ENCODE measurements around the gene PTPRD.

Gene PTPRD

DNA sequence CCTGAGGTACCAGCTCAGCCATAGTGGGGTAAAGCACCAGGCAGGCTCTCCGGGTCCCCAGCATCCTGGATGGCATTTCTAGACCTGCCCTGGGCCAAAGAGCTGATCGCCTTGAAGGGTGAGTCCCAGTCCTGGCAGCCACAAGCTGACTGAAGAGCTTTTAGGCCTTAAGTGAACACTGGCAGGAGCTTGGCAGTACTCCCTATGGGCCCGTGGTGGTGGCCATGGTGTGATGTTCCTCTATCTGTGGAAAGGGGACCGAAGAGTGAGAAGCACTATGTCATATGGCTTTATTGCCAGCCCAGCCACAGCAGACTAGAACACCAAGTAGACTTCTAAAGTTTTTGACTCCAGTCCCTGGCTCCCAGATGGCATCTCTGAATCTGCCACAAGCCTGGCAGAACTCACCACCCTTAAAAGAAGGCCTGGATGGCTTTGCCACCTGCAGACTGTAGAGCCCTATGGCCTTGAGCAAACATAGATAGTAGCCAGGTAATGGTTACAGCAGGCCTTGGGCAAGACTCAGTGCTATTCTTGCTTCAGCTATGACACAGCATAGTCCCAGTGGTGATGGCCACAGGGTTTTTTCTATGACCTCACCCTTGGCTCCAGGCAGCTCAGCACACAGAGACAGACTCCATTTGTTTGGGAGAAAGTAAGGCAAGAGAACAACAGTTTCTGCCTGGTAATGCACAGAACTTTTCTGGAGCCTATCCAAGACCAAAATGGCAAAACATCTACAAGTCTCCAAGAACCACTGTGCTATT lies 2011.7 kb downstream of the PTPRD start:
- no peak for DNase-seq

DNA sequence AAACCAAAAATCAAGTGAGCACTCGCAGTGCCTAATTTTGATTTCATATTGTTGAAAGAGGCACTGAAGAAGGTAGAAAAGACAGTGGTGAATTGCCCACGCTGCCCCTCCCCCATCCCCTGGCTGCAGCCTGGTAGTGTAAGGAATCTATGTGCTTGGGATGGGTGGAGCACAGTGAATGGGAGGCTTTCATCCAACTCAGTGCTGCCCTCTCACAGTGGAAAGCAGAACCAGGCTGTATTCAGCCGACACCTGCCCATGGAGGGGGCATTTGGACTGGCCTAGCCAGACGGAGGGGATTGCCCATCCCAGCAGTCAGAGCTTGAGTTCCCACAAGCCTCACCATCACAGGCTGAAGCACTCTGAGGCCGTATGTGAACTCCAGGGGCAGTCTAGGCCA lies 2012.9 kb downstream of the PTPRD start:
- DNase-seq = no peak

DNA sequence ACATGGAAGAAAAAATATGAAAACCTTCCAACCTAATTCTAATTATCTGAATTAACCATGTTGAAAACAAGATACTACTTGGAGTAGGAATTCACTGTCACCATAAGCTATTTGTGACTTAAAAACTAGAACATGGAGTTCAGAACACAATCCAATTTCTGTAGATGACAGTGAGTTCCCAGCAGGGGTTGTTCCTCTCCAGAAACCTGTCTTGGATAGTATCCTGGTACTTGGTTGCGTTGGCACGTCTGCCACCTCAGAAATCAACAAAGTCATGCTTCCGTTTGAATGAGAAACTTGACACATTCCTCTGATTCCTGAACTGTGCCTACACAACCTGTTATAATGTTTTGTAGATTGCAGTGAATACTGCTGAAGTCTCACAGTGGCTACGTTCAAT lies 2023.3 kb downstream of the PTPRD start:
- DNase-seq = no peak

DNA sequence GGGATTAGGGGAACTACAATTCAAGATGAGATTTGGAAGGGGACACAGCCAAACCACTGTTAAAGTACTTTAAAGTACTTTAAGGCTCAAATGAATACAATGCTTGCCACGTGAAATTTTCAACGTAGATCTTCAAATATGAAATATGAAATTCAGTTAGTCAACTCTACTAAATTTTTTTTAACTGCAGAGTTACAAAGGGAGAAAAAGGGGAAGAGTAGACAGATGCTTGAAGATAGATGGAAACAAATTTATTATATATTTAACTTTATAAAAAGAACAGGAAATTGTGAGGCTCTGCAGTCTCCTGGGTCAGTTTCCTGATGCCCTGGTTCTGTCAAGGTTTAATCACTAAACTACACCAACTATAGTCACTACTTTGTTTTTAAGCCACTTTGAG lies 2027.8 kb downstream of the PTPRD start:
- no peak for DNase-seq

DNA sequence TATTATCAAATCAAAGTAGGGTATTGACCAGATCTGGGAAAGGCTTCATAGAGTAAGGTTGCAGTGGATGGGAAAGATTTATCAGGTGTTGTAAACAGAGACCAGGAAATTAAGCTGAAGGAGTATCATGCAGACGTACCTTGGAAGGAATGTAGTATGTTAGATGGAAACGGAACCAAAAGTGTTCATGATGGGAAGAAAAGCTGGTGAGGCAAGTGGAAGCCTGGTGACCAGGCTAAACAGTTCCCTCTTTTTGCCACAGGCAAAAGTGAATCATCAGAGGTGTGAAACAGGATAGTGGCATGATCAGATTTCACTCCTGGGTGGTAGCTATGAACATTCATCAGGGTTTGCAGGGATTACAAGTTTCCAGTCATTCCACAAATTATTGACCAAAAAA lies 2033.1 kb downstream of the PTPRD start:
- no peak for DNase-seq

DNA sequence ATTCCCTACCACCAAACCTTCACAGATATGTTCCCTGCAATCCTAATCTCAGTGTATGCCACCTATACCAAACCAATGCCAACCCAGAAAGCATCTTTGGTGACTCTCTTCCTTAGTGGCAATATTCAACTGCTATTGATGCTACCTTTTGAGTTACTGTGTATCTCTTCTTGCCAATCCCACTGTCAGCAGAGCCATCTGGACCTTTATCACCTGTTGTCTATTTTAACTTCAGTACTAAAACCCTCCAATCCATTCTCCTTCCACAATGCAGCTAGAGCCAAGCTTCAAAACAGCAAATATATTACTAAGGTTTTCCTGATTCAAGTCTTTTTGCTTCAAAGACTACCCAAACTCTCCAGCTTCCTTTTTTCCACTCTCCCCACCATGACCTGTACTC lies 2036.1 kb downstream of the PTPRD start:
- DNase-seq = no peak

DNA sequence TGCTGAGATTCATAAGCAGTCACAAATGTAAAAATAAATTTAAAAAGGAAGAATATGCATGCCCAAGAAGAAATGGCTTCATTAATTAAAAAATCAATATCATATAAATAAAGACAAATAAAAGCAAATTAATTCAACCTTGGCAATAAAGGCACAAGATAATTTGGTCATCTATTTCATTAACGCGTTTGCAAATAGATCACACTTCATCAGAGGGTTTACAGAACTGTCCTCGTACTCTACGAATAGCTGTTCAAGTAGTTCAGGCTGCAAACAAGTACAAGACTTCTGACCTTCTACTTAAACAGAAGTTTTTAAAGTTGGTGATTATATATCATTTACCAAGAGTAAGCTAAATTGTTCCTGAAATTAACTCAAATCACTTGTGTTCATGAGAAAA lies 2038.0 kb downstream of the PTPRD start:
- no peak for DNase-seq

DNA sequence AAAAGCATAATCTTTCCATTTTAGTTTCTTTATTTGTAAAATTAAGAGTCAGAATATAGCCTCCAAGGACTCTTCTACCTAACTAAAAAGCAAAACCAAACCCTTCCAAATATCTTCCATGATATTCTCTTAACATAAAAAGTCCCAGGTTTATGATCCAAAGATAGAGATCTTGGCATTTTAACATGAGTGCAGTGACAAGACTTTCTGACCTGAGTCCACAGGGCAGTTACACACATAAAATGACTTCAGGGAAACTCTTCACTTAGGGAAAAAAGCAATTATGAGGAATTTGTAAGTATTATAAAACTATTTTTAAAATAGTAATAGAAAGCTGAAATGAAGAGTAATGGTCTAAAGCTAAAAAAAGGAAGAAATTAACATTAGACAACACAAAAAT lies 2040.6 kb downstream of the PTPRD start:
- DNase-seq = no peak

DNA sequence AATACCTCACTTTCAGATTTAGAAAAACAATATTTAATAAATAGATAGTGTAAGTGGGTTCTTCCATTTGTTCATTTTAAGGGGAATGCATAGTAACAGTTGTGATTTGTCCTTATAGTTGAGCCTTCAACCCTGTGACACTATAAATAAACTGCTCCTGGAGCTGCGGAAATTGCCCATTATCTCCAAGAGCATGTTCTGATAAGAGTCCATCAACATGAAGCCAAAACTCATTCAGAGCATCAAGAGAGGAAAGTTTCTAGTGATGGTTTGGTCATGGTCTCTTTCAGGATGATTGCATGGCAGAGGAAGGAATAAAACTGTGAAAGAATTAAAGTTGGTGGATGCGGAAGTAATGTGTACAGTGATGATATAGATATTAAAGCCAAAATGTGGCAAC lies 2041.2 kb downstream of the PTPRD start:
- no peak for DNase-seq

DNA sequence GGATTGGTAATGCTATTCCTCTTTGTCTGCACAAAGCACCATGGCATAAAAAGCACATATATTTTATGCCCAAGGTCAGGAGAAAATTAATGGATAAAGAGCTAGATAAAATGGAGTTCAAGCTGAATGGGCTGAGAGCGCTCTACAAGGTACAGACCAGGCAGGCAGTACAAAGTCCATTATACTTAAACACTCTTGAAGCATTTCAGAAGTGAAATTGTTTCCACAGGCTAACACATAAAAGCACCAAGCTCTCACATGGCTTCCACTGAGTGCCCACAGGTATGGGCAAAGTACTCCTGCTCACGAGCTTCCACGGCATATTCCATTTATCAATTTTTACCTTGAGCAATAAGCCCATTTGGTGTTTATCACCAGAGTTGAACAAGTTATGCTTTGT lies 2042.0 kb downstream of the PTPRD start:
- no peak for DNase-seq

DNA sequence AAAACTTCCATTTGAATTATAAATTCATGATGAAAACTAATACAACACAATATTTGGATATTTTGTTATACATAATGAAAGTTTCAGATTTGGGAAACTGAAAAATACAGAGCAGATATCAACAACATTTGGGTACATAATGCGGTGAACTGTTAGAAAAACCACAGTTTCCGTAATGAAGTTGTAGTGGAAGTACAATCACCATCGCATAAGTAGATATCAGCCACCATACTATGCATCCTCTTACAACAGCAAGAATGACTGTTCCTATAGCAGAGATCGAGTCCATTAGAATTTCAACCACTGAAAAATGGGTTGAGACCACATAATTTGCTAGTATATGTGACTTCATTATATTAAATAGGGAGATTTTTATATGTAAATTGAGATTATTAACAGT lies 2043.0 kb downstream of the PTPRD start:
- no peak for DNase-seq

DNA sequence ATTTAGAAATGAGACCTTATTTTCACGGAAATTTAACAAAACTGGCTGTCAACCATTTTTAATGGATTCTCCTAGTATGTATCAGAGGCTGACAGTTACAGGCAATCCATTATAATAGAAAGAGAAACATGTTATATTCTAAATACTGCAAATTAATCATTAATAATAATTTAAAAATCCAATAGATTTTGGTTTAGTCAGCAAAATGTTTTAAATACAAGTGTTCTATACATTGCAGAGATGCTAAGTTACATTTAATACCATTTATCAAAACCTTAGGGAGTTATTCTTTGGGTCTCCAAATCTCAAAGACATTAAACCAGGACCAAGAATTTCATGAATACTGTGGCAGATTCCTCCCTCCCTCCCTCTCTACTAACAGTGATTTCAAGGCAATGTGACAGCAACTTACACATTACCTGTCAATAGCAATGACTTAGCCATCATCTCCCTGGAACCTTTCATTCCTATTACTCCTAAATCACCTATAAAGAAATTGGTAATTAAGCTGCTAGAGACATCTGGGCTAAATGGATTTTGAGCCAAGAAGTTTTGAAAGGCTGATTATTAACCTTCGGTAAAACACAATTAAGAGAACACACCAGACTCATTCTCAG lies 2044.7 kb downstream of the PTPRD start:
- DNase-seq = no peak

DNA sequence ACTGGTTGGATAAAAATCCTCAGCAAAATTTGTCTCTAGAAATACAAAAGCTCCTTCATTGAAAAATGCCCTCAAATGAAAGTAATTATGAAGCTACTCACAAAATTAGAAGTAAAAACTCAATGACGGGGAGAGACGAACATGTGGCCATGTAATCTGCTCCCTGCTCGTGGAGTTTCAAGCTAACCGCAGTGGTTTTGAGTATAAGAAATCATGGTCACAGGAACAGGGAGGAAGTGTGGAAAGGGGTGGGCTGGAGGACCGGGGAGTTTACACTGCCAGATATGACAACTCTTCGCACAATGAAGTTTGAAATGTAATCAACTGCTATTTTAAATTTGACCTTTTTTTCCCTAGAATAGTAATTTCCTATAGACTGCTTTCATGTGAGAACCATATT lies 2047.8 kb downstream of the PTPRD start:
- no peak for DNase-seq

DNA sequence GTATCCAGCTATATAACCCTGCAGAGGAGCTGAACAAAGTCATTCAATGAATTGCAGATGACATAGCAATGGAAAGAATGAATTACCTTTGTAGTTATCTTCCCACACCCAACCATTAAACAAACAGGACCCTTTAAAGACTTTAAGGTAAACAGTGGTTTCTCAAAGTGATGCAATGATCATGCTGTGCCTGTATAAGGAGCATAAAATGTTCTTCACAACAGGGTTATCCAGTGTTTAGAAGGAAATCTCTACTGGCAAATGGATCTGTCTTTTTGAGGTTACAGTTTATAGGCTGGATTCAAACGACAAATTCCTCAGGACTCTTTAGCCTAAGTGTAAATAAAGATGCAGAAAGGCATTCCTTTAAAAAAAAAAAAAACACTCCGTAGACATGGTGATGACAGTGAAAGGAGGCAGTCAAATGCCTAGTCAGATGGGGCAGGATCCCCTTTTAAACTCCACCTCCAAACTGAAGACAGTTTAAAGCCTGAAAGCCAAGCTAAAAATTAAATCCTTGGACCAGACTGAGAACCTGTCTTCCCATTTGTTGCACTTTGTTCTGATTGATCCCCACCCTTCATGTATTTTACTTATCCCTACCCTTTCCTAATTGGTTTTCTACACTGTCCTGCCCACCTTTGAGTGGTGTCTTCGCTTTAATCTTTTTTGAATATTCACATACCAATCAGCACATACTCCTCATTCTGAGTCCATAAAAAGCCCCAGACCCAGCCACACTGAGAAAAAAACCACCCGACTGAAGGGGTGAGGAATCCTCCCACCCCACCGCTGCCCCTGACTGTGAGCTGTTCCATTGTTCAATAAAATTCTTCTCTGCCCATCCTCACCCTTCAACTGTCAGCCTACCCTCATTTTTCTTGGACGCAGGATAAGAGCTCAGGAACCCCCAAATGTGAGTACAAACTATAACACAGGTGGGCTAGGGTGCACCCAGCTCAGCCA lies 2052.0 kb downstream of the PTPRD start:
- no peak for DNase-seq

DNA sequence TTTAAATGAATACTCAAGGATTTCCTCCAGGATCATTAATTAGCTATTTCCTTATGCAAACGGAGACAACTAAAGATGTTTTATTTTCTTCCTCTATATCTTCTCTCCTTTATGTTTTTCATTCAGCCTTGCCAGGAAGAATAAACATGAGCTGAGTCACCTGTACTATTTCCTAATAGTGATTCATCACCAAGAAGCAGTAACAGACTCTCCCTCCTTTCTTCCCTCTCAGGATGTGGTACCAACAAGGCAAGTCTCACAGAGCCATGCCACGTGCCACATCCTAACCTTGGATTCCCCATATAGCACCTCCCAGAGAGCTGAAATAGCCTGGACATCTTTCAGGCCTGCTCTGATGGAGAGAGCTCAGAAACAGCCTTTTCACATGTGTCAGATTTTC lies 2054.6 kb downstream of the PTPRD start:
- DNase-seq = no peak

DNA sequence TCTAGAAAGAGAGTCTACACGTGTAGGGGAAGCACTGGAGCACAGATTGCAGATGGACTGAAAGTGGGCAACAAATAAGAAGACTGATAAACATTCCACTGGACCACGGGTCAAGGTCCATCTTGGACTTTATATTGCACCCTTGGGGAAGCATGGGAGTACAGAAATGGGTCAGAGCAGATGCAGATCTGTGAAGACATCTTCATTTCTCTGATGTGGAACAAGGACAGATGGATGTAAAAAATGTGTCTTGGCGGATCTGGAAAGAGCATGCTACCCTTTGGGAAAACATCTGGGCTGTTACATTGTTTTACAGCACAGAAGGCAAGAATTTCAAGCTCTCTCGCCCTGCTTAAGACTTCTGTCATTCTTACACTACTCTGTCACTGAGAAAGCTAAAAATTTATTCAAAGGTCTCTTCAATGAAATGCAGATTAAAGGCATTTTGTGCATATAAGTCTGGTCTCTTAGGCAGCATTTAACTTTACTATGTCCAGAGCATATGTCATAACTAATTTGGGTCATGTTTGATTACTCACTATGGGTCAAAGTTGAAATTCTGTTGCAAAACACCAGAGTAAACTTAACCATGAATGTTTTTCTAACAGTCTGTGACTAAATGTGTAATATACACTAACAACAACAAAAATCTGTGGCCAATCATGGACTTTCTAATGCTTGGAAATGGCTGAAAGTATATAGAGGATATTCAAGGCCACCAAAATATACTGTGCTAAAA lies 2056.9 kb downstream of the PTPRD start:
- no peak for DNase-seq

DNA sequence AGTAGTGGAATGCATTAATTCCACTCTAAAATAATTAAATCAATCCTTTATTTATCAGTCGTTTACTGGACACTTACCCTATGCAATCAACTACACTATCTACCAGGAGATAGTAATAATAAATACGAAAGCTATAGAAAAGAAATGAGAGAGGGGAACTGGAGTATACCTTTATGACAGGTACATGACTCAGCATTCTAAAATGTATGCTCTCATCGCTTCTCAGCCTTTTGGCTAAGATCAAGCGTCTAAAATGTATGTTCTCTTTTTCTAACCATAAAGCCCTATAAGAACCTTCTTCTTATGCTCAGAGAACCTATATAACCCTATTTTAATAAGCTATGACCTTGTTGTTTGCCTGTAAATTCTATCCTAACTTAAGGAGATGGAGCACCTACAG lies 2059.4 kb downstream of the PTPRD start:
- DNase-seq = no peak

DNA sequence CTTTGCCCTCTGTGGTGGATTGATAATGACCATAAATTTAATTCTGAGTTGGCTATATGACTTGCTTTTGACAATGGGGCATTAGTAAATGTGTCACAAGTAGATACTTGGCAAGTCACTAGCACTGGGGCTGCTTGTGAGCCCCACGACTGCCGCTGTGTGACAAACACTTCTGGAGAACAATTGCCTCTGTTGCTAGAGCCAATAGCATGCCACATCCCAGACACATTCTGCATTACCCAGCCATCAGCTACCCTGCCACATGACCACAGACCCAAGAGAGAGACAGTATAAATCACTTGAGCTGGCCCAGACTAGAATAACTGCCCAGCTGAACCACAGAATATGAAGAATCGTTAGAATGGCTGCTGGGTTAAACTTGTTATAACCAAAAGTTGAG lies 2060.1 kb downstream of the PTPRD start:
- no peak for DNase-seq

DNA sequence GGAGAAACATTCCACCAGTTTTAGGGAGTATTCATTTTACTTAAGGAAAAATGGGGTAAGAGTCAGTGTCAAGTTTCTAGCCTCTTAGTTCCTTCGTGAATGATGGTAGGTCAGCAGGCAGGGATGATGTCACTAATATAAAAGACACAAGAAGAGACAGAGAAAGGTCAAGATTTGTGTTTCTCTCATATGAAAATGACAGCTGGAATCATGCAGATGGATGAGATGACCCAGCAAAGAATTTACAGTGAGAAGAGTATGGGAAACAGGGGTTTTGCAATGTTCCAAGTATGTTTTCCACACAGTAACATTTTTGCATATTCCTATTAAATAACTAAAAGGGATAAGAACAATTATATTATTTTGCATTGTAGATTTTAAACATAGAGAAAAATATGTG lies 2063.6 kb downstream of the PTPRD start:
- no peak for DNase-seq

DNA sequence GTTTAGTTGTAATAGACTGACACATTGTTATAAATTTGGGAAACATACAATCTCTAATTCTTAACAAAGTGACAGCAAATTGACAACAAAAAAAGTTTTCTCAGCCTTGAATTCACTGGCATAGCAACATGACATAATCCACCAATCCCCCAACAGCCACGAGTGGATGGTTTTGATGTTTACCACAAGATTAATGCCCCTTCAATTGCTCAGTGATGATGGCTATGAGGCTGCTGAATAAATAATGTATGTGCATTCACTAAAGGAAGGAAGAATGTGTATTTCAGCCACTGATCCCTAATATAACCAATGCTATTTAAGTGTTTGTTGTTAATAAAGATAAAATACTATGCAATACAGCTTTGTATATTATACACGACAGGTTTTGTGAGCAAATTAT lies 2069.6 kb downstream of the PTPRD start:
- DNase-seq = no peak

DNA sequence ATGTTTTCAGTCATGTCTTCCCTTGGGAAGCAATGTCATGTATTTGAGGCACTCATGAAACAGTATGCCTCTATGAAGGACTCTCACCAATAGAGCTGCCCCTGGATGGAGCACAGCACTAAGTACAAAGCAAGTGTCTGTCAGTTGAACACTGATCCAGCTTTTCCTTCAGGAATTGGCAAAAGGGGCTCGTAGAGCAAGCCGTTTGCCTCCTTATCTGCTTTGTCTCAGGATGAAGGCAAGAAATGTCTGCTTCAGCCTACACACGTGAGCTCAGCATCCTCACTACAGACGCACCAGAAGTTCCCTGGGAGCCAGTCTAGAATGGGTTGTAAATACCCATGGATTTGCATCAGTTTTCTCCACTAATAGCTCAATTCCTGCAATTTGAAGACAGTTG lies 2070.3 kb downstream of the PTPRD start:
- no peak for DNase-seq

DNA sequence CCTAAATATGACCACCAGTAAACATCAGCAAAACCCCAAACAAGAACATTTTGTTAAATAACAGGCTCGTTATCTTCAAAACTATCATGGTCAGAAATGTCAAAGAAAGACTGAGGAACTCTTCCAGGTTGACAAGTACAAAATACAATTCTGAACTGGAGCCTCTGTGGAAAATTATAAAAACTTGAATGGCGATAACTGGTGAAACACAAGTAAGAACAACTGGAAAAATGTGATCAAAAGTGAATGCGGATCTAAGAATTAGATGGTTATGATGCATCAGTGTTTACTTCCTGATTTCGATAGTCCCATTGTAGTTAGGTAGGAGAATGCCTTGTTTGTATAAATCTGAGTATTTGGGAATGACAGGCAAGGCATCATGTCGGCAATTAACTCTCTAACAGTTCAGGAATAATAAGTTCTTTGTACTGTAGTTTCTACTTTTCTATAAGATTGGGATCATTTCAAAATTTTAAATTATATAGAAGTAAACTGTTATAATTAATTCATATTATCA lies 2073.1 kb downstream of the PTPRD start:
- DNase-seq = no peak

DNA sequence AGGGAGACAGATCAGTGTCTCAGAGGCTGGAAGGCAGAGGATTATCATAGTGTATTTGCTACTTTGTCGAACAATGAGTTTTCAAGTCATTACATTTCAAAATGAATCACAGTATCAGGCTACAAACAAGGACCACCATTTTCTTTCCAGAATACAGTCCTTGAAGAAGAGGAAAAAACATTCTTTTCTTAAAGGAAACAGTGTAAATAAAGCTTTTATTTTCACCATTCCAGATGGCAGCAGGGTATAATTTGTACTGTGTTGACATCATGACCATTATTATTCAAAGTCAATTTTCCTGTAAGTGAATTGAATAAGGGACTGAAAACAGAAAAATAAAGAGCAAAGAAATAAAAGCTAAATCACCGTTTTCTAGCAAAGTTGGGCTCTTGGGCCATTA lies 2076.0 kb downstream of the PTPRD start:
- no peak for DNase-seq
